Activated CD8-positive, alpha-beta memory T cell treated with anti-CD3 and anti-CD28 coated beads for 48 hours (primary cell): Measurements from ENCODE around the gene KMT5C.

Experiments used
- DNase-seq, 3 experiments: peaks; one replicate each; pipeline ENCODE4 v3.0.0-alpha.2; 2020; ENCODE audit warnings: low read depth in 2 of 3, low spot score in 2 of 3

Gene KMT5C

GRCh38 chr19:55384131-55384919 is 44.6 kb downstream of the KMT5C start, which contains the start of gene TMEM238:
Gene TMEM238 (minus strand): TSS chr19:55384292. CDS start chr19:55384259, 33 bp downstream.
- DNase-seq: no peak

- DNase-seq: peak; percentile 85 to 88 (median 87)
Measured at GRCh38 chr19:55384920-55385723, 45.4 kb downstream of the KMT5C start.

- peak; percentile 88 to 98 (median 95) for DNase-seq
Measured at GRCh38 chr19:55385724-55386492, 46.2 kb downstream of the KMT5C start, which contains the start of gene RPL28. Gene RPL28 (plus strand): TSS chr19:55385932. CDS start chr19:55386358, 426 bp downstream.

- DNase-seq: no peak
Measured at GRCh38 chr19:55386493-55386971, 46.9 kb downstream of the KMT5C start.

GRCh38 chr19:55387736-55388497 is 48.2 kb downstream of the KMT5C start:
- DNase-seq: no peak

- DNase-seq: no peak
Measured at GRCh38 chr19:55389386-55390317, 50.0 kb downstream of the KMT5C start.

- no peak for DNase-seq
Measured at GRCh38 chr19:55390461-55390880, 50.8 kb downstream of the KMT5C start.

GRCh38 chr19:55391191-55391670 is 51.6 kb downstream of the KMT5C start:
- DNase-seq: no peak

GRCh38 chr19:55391702-55392615 is 52.3 kb downstream of the KMT5C start:
- no peak for DNase-seq

GRCh38 chr19:55392820-55393761 is 53.4 kb downstream of the KMT5C start:
- DNase-seq: no peak
